Body of pancreas (tissue), 4 donors: ENCODE data around the gene LRRC37A3. TPM values are rescaled to one million over a fixed set of nuclear protein-coding genes. Genes with fewer than 3 reads are reported as not detected.
"Not testable (repeated sequence)": the region's sequence is repeated elsewhere in the genome, so short reads cannot be mapped to it uniquely, and the experiment has no call there.

ENCODE experiments used
- ATAC-seq: fragments of 150-250 bp; one replicate; pipeline ENCODE4 v1.9.1; 2016
- DNase-seq, 4 donors: peaks; one replicate each; pipeline ENCODE4 v3.0.0-alpha.2; 2019
- H3K27ac ChIP-seq, 4 donors: fragments of 200-600 bp; sonication (generic); 1 replicate in 3 of 4; 2 replicates in 1 of 4; pipeline versions ENCODE4 v1.5.1 to v1.6.1; 2016 to 2019; ENCODE audit warnings: mild to moderate bottlenecking in 1 of 4, mixed read lengths in 1 of 4, moderate library complexity in 1 of 4
- H3K27me3 ChIP-seq, 2 donors: fragments of 200-600 bp; sonication (generic); one replicate each; pipeline ENCODE4 v1.6.0; 2016; ENCODE audit warnings: mild to moderate bottlenecking in 1 of 2
- H3K36me3 ChIP-seq, 2 donors: fragments of 200-600 bp; sonication (generic); replicated peaks in 1 of 2; 2 replicates each; pipeline ENCODE4 v1.5.1; 2016; ENCODE audit warnings: low read depth in 2 of 2; ENCODE audit not compliant: insufficient read depth in 1 of 2
- H3K4me1 ChIP-seq: fragments of 200-600 bp; sonication (generic); one replicate; pipeline ENCODE4 v1.6.0; 2016
- H3K4me3 ChIP-seq, 2 donors: fragments of 200-600 bp; sonication (generic); 1 replicate in 1 of 2; 2 replicates in 1 of 2; pipeline ENCODE4 v1.5.1; 2016 to 2019
- H3K9me3 ChIP-seq, 3 donors: fragments of 200-600 bp; sonication (generic); 1 replicate in 2 of 3; 2 replicates in 1 of 3; pipeline ENCODE4 v1.5.1; 2016
- CTCF ChIP-seq, 7 experiments: fragments of 450-650 bp in 4 of 7; fragments of 200-600 bp in 3 of 7; sonication (generic) in 3 of 7; IDR thresholded peaks; one replicate each; pipeline ENCODE4 v1.5.1; 2016 to 2019; ENCODE audit warnings: antibody characterized with exemption in 7 of 7
- POLR2A ChIP-seq, 3 donors: fragments of 450-650 bp; IDR thresholded peaks; one replicate each; pipeline ENCODE4 v1.6.1; 2016; ENCODE audit warnings: antibody characterized with exemption in 3 of 3, mild to moderate bottlenecking in 2 of 3
- whole genome bisulfite sequencing, 2 donors: methylation state at CpG; one replicate each; pipeline ENCODE4 v1.1.5; 2017; 5-methylcytosine and 5-hydroxymethylcytosine counted together
- intact Hi-C: fragments of 100-400 bp; cut with DNase I; formaldehyde crosslinking; loops from one replicate; pipeline ENCODE4 v1.15.1; 2023
- total RNA-seq, 2 donors: library from RNA; depleted of rRNA; stranded (reverse); fragments of >200 nt; gene quantifications; one replicate each; pipeline ENCODE4 v1.1.0, GENCODE V29; 2016

Gene LRRC37A3
- total RNA-seq, 2 donors from 2014 or later: 2.6 to 6.0 TPM

GRCh38 chr17:64847504-64848466 lies 71.5 kb downstream of the LRRC37A3 start:
- H3K27me3 ChIP-seq, H3K9me3 ChIP-seq, H3K27ac ChIP-seq, H3K4me3 ChIP-seq, H3K36me3 ChIP-seq, H3K4me1 ChIP-seq, intact Hi-C loops: not testable (repeated sequence)
- 49 to 50% methylated on average over 33 to 48 of the region's 49 CpGs for WGBS, 2 donors
- DNase-seq: peak; percentile 69 to 84 (median 76)
- peak; percentile 69 for ATAC-seq
- TF ChIP-seq CTCF (IDR thresholded peaks at IDR 0.05): peak; percentile 46 to 71 (median 58)

GRCh38 chr17:64846892-64847291 lies 72.4 kb downstream of the LRRC37A3 start:
- H3K27ac ChIP-seq, H3K4me3 ChIP-seq, H3K36me3 ChIP-seq, H3K9me3 ChIP-seq, H3K27me3 ChIP-seq, H3K4me1 ChIP-seq, intact Hi-C loops: not testable (repeated sequence)
- peak; percentile 47 for ATAC-seq
- DNase-seq: peak in 1 of 4 donors; percentile 20
- 60 to 71% methylated on average over 2 to 3 of the region's 4 CpGs for WGBS, 2 donors

- DNase-seq, H3K27me3 ChIP-seq, intact Hi-C loops, H3K36me3 ChIP-seq, H3K9me3 ChIP-seq, H3K27ac ChIP-seq, ATAC-seq, H3K4me1 ChIP-seq, H3K4me3 ChIP-seq: not testable (repeated sequence)
- WGBS, 2 donors: 53 to 67% methylated on average over 7 to 8 of the region's 8 CpGs
These were observed 75.4 kb downstream of the LRRC37A3 start for GRCh38 chr17:64843918-64844317.

- H3K4me3 ChIP-seq, H3K4me1 ChIP-seq, H3K36me3 ChIP-seq, DNase-seq, H3K9me3 ChIP-seq, ATAC-seq, H3K27me3 ChIP-seq, H3K27ac ChIP-seq, intact Hi-C loops: not testable (repeated sequence)
- 80 to 91% methylated on average over 3 of the region's 3 CpGs for WGBS, 2 donors
These were observed 76.4 kb downstream of the LRRC37A3 start for GRCh38 chr17:64842900-64843299.

GRCh38 chr17:64840960-64841359 lies 78.3 kb downstream of the LRRC37A3 start:
- H3K27ac ChIP-seq, H3K27me3 ChIP-seq, ATAC-seq, H3K36me3 ChIP-seq, H3K4me1 ChIP-seq, intact Hi-C loops, H3K4me3 ChIP-seq, H3K9me3 ChIP-seq: not testable (repeated sequence)
- 38 to 59% methylated on average over 2 of the region's 2 CpGs for WGBS, 2 donors
- DNase-seq: peak in 1 of 4 donors; percentile 17

- H3K9me3 ChIP-seq, H3K27ac ChIP-seq, ATAC-seq, DNase-seq, intact Hi-C loops, H3K4me3 ChIP-seq, H3K36me3 ChIP-seq, H3K4me1 ChIP-seq, H3K27me3 ChIP-seq: not testable (repeated sequence)
- 77 to 82% methylated on average over 5 of the region's 5 CpGs for WGBS, 2 donors
These were observed 80.8 kb downstream of the LRRC37A3 start for GRCh38 chr17:64838513-64838912.

GRCh38 chr17:64837018-64837761 lies 82.1 kb downstream of the LRRC37A3 start:
- H3K9me3 ChIP-seq, H3K27me3 ChIP-seq, intact Hi-C loops, H3K4me1 ChIP-seq, H3K36me3 ChIP-seq: not testable (repeated sequence)
- TF ChIP-seq POLR2A (IDR thresholded peaks at IDR 0.05): peak; percentile 72 to 85 (median 84)
- ATAC-seq: peak; percentile 97
- Histone ChIP-seq H3K4me3 (peak overlapping the region; percentile 52 to 89), H3K27ac (peak overlapping the region; percentile 33 to 85 (median 70))
- 0% methylated on average over 4 to 53 of the region's 56 CpGs for WGBS, 2 donors
- DNase-seq: peak; percentile 87 to 90 (median 88)

- peak in 2 of 4 donors; percentile 9 to 23 for DNase-seq
- 1% methylated on average over 24 to 30 of the region's 32 CpGs for WGBS, 2 donors
- H3K36me3 ChIP-seq, H3K9me3 ChIP-seq, intact Hi-C loops, H3K4me1 ChIP-seq, H3K27me3 ChIP-seq: not testable (repeated sequence)
- H3K4me3 ChIP-seq: peak overlapping the region; percentile 52 to 89
- ATAC-seq: peak; percentile 41
- H3K27ac ChIP-seq: peak overlapping the region; percentile 33 to 85 (median 62)
These were observed 82.7 kb downstream of the LRRC37A3 start for GRCh38 chr17:64836623-64837017.

GRCh38 chr17:64834060-64834459 lies 85.2 kb downstream of the LRRC37A3 start:
- H3K9me3 ChIP-seq, H3K36me3 ChIP-seq, H3K4me3 ChIP-seq, intact Hi-C loops, H3K27ac ChIP-seq, ATAC-seq, H3K27me3 ChIP-seq: not testable (repeated sequence)
- peaks cover 14% of the 10 kb centered on the region for H3K4me1 ChIP-seq
- DNase-seq: peak in 1 of 4 donors; percentile 15
- 60 to 69% methylated on average over 3 of the region's 3 CpGs for WGBS, 2 donors

GRCh38 chr17:64830631-64831040 lies 88.6 kb downstream of the LRRC37A3 start:
- H3K4me1 ChIP-seq, H3K4me3 ChIP-seq, intact Hi-C loops, H3K36me3 ChIP-seq, H3K9me3 ChIP-seq, H3K27me3 ChIP-seq, DNase-seq, ATAC-seq, H3K27ac ChIP-seq: not testable (repeated sequence)
- 57 to 100% methylated on average over 1 of the region's 1 CpG for WGBS, 2 donors
